Thoracic aorta (tissue), 2 donors: ENCODE measurements around the gene ANKFN1. TPM values are rescaled to one million over a fixed set of nuclear protein-coding genes. Genes with fewer than 3 reads are reported as not detected.

Experiments
- ATAC-seq: fragments of 150-250 bp; one replicate; pipeline ENCODE4 v1.8.0; 2017; ENCODE audit warnings: low read depth; ENCODE audit not compliant: insufficient number of reproducible peaks, low FRiP score
- DNase-seq: peaks from one replicate; pipeline ENCODE4 v3.0.0-alpha.2; 2020; ENCODE audit warnings: low spot score
- H3K27ac ChIP-seq, 2 donors: fragments of 200-600 bp; sonication (generic); 1 replicate in 1 of 2; 2 replicates in 1 of 2; pipeline ENCODE4 v1.5.1; 2016; ENCODE audit warnings: mild to moderate bottlenecking in 2 of 2, moderate library complexity in 2 of 2
- H3K27me3 ChIP-seq: fragments of 200-600 bp; sonication (generic); replicated peaks from 2 replicates; pipeline ENCODE4 v1.6.0; 2016; ENCODE audit warnings: mild to moderate bottlenecking; ENCODE audit not compliant: insufficient read depth
- H3K36me3 ChIP-seq: fragments of 200-600 bp; sonication (generic); one replicate; pipeline ENCODE4 v1.5.1; 2016
- H3K4me1 ChIP-seq, 2 donors: fragments of 200-600 bp; sonication (generic); 1 replicate in 1 of 2; 2 replicates in 1 of 2; pipeline versions ENCODE4 v1.5.1 to v1.6.0; 2016; ENCODE audit warnings: low read depth in 2 of 2, mild to moderate bottlenecking in 1 of 2; ENCODE audit not compliant: control insufficient read depth in 1 of 2
- H3K4me3 ChIP-seq: fragments of 200-600 bp; sonication (generic); 2 replicates; pipeline ENCODE4 v1.5.1; 2016; ENCODE audit warnings: mild to moderate bottlenecking
- H3K9me3 ChIP-seq: fragments of 200-600 bp; sonication (generic); 2 replicates; pipeline ENCODE4 v1.5.1; 2016
- total RNA-seq, 2 donors: library from RNA; depleted of rRNA; stranded (reverse); fragments of >200 nt; gene quantifications; one replicate each; pipeline versions ENCODE4 v1.1.0 to v1.2.3, GENCODE V29; 2016
- TF ChIP-seq, protein P1 (sequence below): fragments of 200-600 bp; sonication (generic); IDR thresholded peaks from one replicate; pipeline ENCODE4 v1.5.1; 2019; ENCODE audit warnings: antibody characterized with exemption

The ANKFN1 gene
- total RNA-seq, 2 donors from 2014 or later = 0.68 TPM; not detected in 1

- H3K4me3 ChIP-seq = no peak overlapping the region
- H3K4me1 ChIP-seq = no peaks in the 10 kb centered on the region
- no peaks in the 10 kb centered on the region for H3K36me3 ChIP-seq
- H3K27ac ChIP-seq = no peak overlapping the region
- no peaks in the 10 kb centered on the region for H3K27me3 ChIP-seq
- ATAC-seq (no peak), DNase-seq (no peak)
- TF ChIP-seq, protein P1, sequence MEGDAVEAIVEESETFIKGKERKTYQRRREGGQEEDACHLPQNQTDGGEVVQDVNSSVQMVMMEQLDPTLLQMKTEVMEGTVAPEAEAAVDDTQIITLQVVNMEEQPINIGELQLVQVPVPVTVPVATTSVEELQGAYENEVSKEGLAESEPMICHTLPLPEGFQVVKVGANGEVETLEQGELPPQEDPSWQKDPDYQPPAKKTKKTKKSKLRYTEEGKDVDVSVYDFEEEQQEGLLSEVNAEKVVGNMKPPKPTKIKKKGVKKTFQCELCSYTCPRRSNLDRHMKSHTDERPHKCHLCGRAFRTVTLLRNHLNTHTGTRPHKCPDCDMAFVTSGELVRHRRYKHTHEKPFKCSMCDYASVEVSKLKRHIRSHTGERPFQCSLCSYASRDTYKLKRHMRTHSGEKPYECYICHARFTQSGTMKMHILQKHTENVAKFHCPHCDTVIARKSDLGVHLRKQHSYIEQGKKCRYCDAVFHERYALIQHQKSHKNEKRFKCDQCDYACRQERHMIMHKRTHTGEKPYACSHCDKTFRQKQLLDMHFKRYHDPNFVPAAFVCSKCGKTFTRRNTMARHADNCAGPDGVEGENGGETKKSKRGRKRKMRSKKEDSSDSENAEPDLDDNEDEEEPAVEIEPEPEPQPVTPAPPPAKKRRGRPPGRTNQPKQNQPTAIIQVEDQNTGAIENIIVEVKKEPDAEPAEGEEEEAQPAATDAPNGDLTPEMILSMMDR = no peak
- no peaks in the 10 kb centered on the region for H3K9me3 ChIP-seq
Measured at GRCh38 chr17:56158915-56159825, 5.9 kb downstream of the ANKFN1 start.

GRCh38 chr17:56159826-56160380 lies 6.6 kb downstream of the ANKFN1 start:
- no peaks in the 10 kb centered on the region for H3K36me3 ChIP-seq
- no peaks in the 10 kb centered on the region for H3K9me3 ChIP-seq
- TF ChIP-seq, protein P1 = no peak
- no peaks in the 10 kb centered on the region for H3K27me3 ChIP-seq
- no peak overlapping the region for H3K4me3 ChIP-seq
- ATAC-seq (no peak), DNase-seq (no peak)
- no peak overlapping the region for H3K27ac ChIP-seq
- H3K4me1 ChIP-seq = no peaks in the 10 kb centered on the region

GRCh38 chr17:56160422-56160821 lies 7.1 kb downstream of the ANKFN1 start:
- no peak overlapping the region for H3K4me3 ChIP-seq
- H3K36me3 ChIP-seq = no peaks in the 10 kb centered on the region
- H3K27ac ChIP-seq = no peak overlapping the region
- no peak for ATAC-seq
- DNase-seq = no peak
- H3K27me3 ChIP-seq = no peaks in the 10 kb centered on the region
- no peaks in the 10 kb centered on the region for H3K9me3 ChIP-seq
- no peaks in the 10 kb centered on the region for H3K4me1 ChIP-seq
- TF ChIP-seq, protein P1 = no peak

GRCh38 chr17:56165072-56165641 lies 11.9 kb downstream of the ANKFN1 start:
- H3K9me3 ChIP-seq = no peaks in the 10 kb centered on the region
- H3K4me1 ChIP-seq = no peaks in the 10 kb centered on the region
- no peaks in the 10 kb centered on the region for H3K27me3 ChIP-seq
- no peaks in the 10 kb centered on the region for H3K36me3 ChIP-seq
- DNase-seq (no peak), ATAC-seq (no peak)
- no peak overlapping the region for H3K4me3 ChIP-seq
- TF ChIP-seq, protein P1 = no peak
- no peak overlapping the region for H3K27ac ChIP-seq

DNA sequence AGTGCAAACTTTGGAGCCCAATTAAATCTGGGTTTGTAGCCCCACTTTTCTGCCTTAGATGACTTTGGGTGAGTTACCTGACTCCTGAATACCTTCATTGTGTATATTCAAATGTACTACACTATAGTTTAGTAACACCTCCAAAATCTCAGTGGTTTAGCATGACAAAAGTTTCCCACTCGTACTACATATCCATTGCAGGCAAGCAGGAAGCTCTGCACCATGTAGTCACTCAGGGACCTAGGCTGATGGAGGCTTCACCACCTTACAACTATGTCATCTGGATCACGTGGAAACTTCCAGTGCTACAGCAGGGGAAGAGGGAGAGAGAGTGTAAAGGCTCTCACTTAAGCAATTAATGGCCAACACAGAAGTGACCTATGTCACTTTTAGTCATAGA lies 14.2 kb downstream of the ANKFN1 start:
- H3K4me1 ChIP-seq = no peaks in the 10 kb centered on the region
- no peak overlapping the region for H3K4me3 ChIP-seq
- H3K27ac ChIP-seq = no peak overlapping the region
- TF ChIP-seq, protein P1 = no peak
- DNase-seq = no peak
- H3K9me3 ChIP-seq = no peaks in the 10 kb centered on the region
- H3K27me3 ChIP-seq = no peaks in the 10 kb centered on the region
- ATAC-seq = no peak
- H3K36me3 ChIP-seq = no peaks in the 10 kb centered on the region
